Lower lobe of right lung (tissue), 2 donors: ENCODE data around the gene NBPF3. TPM values are rescaled to one million over a fixed set of nuclear protein-coding genes. Genes with fewer than 3 reads are reported as not detected.
A peak's percentile ranks its signal among the peaks of the same experiment; 100 is the strongest.

Experiments
- ATAC-seq, 2 donors: fragments of 200-7000 bp; cut with Tn5 transposase; one replicate each; pipeline ENCODE4 v1.9.1; 2020 to 2022; ENCODE audit warnings: mild to moderate bottlenecking in 2 of 2, moderate library complexity in 2 of 2
- DNase-seq: peaks from one replicate; pipeline ENCODE4 v3.0.0-alpha.2; 2020
- H3K27ac ChIP-seq: fragments of 200-600 bp; one replicate; pipeline ENCODE4 v1.8.0; 2022
- H3K27me3 ChIP-seq: fragments of 200-600 bp; one replicate; pipeline ENCODE4 v1.8.0; 2022; ENCODE audit warnings: low read depth
- H3K36me3 ChIP-seq: fragments of 200-600 bp; one replicate; pipeline ENCODE4 v1.8.0; 2022; ENCODE audit warnings: mild to moderate bottlenecking
- H3K4me1 ChIP-seq: fragments of 200-600 bp; one replicate; pipeline ENCODE4 v1.8.0; 2022
- H3K4me3 ChIP-seq: fragments of 200-600 bp; one replicate; pipeline ENCODE4 v1.8.0; 2022; ENCODE audit warnings: mild to moderate bottlenecking
- H3K9me3 ChIP-seq: fragments of 200-600 bp; one replicate; pipeline ENCODE4 v1.8.0; 2022
- intact Hi-C: fragments of 100-400 bp; cut with DNase I; formaldehyde crosslinking; loops from one replicate; pipeline ENCODE4 v1.11.0; 2022
- total RNA-seq: library from RNA; stranded (reverse); fragmentation: NEBNext Ultra II Directional; extraction: Animal tissue kit (Norgen Biotek cat#: 25700); gene quantifications from one replicate; pipeline ENCODE4 v1.2.1, GENCODE V29; 2021
- TF ChIP-seq, protein P1 (sequence below): fragments of 200-600 bp; IDR thresholded peaks from one replicate; pipeline ENCODE4 v1.8.0; 2022; ENCODE audit warnings: antibody characterized with exemption, mild to moderate bottlenecking
- donor health status: DM: no; HTN: yes; CAD: no; lungs with severe emphysema.

NBPF3 gene
- total RNA-seq, 1 donor from 2014 or later, result 9.5 TPM

DNA sequence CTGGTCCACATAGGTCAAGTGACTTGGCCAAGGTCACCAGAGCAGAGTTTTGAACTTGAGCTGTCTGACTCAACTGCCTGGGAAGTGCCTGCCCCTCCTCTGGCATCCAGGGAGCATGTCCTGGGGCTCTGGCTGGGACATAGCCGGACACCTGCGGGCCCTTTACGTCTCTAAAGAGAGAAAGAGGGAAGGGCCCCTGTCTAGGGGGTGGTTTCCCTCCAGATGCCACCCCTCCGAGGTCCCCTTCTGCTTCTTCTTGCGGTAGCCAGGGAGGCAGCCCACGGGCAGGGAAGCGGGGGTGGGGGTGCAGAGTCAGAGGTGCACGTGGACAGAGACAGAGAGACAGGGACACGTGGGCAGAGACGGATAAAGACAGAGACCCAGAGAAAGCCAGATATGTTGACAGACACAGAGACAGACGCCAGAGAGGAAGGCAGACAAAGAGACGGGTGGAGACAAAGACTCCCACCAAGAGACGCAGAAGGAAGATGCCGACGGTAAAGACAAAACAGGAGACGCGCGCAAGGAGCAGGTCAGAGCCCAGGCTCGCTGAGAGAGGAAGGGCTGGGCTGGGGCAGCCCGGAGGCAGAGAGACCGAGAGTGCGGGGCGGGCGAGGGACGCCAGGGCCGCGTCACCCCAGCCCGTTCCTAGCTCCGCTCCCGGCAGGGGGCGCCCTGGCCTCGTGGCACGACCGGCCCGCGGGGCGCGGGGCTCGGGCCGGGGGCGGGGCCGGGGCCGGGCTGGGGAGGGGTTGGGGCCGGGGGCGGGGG is 68.8 kb downstream of the NBPF3 start:
- intact Hi-C loops, result no loop called here
- H3K4me1 ChIP-seq, result peaks cover 38% of the 10 kb centered on the region
- no peaks in the 10 kb centered on the region for H3K9me3 ChIP-seq
- peak overlapping the region; percentile 55 for H3K4me3 ChIP-seq
- DNase-seq (peak; percentile 88), ATAC-seq (peak; percentile 75 to 90)
- H3K27ac ChIP-seq, result no peak overlapping the region
- H3K36me3 ChIP-seq, result no peaks in the 10 kb centered on the region
- TF ChIP-seq, protein P1, sequence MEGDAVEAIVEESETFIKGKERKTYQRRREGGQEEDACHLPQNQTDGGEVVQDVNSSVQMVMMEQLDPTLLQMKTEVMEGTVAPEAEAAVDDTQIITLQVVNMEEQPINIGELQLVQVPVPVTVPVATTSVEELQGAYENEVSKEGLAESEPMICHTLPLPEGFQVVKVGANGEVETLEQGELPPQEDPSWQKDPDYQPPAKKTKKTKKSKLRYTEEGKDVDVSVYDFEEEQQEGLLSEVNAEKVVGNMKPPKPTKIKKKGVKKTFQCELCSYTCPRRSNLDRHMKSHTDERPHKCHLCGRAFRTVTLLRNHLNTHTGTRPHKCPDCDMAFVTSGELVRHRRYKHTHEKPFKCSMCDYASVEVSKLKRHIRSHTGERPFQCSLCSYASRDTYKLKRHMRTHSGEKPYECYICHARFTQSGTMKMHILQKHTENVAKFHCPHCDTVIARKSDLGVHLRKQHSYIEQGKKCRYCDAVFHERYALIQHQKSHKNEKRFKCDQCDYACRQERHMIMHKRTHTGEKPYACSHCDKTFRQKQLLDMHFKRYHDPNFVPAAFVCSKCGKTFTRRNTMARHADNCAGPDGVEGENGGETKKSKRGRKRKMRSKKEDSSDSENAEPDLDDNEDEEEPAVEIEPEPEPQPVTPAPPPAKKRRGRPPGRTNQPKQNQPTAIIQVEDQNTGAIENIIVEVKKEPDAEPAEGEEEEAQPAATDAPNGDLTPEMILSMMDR, result peak; percentile 55
- H3K27me3 ChIP-seq, result peaks cover 38% of the 10 kb centered on the region

DNA sequence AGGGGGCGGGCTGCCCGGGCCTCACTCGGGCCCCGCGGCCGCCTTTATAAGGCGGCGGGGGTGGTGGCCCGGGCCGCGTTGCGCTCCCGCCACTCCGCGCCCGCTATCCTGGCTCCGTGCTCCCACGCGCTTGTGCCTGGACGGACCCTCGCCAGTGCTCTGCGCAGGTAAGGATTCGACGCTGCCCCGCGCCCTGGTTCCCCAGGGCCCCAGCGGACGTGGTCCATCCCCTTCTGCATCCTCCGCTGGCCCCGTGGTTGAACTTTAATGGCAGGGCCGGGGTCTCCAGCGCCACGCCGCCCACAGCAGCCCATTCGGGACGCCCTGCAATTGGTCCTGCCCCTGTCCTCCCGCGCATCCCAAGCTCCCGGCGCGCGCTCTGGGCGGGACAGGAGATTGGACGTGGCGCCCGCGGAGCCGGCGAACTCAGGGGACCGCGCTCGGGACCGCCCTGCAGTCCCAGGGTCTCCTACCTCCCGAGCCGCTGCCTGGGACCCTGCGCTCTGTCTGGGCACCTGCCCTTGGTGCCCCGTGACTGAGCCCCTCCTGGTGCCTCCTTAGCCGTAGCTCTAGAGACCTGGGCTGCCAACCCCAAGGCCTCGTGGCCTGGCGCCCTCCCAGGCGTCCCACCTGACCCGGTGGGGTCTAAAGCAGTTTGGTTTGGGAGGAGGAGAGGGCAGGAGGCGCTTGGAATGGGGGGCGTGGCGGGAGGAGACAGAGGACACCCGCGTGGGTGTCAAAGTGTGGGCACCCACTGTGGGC is 69.6 kb downstream of the NBPF3 start, which contains the start of gene ALPL:
ALPL (plus strand) TSS at position 73 of the 762 bp plus-strand sequence. CDS start 44,659 bp downstream, outside the sequence.
- DNase-seq (peak; percentile 61), ATAC-seq (peak; percentile 6)
- peak within 1 kb of the TSS; percentile 55 for H3K4me3 ChIP-seq
- peak within 1 kb of the TSS; percentile 80 for H3K27ac ChIP-seq
- H3K36me3 ChIP-seq, result no peaks in the 10 kb centered on the region
- intact Hi-C loops, result no loop called here
- TF ChIP-seq, protein P1, result no peak
- peaks cover 38% of the 10 kb centered on the region for H3K4me1 ChIP-seq
- H3K27me3 ChIP-seq, result peaks cover 38% of the 10 kb centered on the region
- no peaks in the 10 kb centered on the region for H3K9me3 ChIP-seq

GRCh38 chr1:21510113-21510493 is 70.2 kb downstream of the NBPF3 start:
- Histone ChIP-seq H3K27me3 (peaks cover 38% of the 10 kb centered on the region), H3K36me3 (no peaks in the 10 kb centered on the region), H3K9me3 (no peaks in the 10 kb centered on the region), H3K4me3 (peak overlapping the region; percentile 55), H3K4me1 (peaks cover 38% of the 10 kb centered on the region), H3K27ac (peak overlapping the region; percentile 80)
- peak; percentile 1 to 6 for ATAC-seq
- no peak for DNase-seq
- intact Hi-C loops, result no loop called here
- TF ChIP-seq, protein P1, result no peak

DNA sequence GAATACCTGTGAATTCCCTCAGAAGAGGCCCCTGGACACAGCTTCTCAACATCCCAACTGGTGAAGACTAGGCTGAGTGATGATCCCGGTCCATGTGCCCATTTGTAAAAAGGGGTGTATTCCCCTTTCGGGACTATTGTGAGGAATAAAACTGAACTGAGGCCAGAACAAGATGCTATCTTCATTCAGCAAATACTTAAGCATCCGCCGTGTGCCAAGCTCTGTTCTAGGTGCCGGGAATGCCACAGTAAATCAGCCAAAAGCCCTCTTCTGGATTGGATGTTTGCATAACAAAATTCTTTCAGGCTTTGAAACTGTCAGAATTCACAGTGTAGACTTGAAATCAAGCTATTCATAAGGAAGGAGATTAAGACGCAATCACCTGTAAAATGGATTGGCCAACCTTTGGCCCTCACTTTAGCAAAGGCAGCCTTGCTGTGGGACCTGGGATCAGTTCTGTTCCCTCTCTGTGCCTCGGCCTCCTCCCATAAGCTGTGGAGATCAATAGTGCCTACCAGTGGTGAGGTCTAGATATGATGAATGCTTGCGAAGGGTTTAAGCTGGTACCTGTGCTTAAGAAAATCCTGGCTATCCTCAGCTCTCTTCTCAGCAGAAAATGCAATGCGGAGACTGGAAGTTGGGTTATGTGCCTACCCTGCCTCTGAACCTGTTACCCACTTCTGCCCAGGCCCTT is 71.1 kb downstream of the NBPF3 start:
- intact Hi-C loops, result no loop called here
- Histone ChIP-seq H3K36me3 (no peaks in the 10 kb centered on the region), H3K27ac (peak overlapping the region; percentile 80), H3K27me3 (peaks cover 37% of the 10 kb centered on the region), H3K4me1 (peaks cover 39% of the 10 kb centered on the region), H3K9me3 (no peaks in the 10 kb centered on the region), H3K4me3 (peak overlapping the region; percentile 55)
- TF ChIP-seq, protein P1, result no peak
- ATAC-seq (peak; percentile 6 to 66), DNase-seq (no peak)
